Neural cell (in vitro differentiated cells): Measurements from ENCODE around the gene PRRC2B. TPM values are rescaled to one million over a fixed set of nuclear protein-coding genes. Genes with fewer than 3 reads are reported as not detected.

Experiments used
- H2AFZ ChIP-seq: fragments of 200-600, 300-800 bp; sonication (generic), shearing (Covaris generic); 2 replicates; pipeline ENCODE4 v1.6.0; 2014; ENCODE audit warnings: low read depth, mild to moderate bottlenecking, antibody characterized with exemption, low read length, moderate library complexity
- H3F3A ChIP-seq: fragments of 200-600 bp; shearing (Covaris generic); 2 replicates; pipeline ENCODE4 v1.6.1; 2016; ENCODE audit warnings: mild to moderate bottlenecking, moderate library complexity, mixed read lengths, antibody characterized with exemption, low read length; ENCODE audit not compliant: insufficient read depth, poor library complexity, severe bottlenecking
- H3K27ac ChIP-seq: fragments of 200-600, 300-800 bp; sonication (generic), shearing (Covaris generic); 2 replicates; pipeline ENCODE4 v1.5.1; 2014; ENCODE audit warnings: mild to moderate bottlenecking, low read length, moderate library complexity
- H3K27me3 ChIP-seq: fragments of 300-800, 200-600 bp; sonication (generic), shearing (Covaris generic); 2 replicates; pipeline ENCODE4 v1.6.0; 2014; ENCODE audit warnings: mild to moderate bottlenecking, low read depth, low read length, moderate library complexity; ENCODE audit not compliant: insufficient read depth
- H3K36me3 ChIP-seq: fragments of 300-800, 200-600 bp; sonication (generic), shearing (Covaris generic); 2 replicates; pipeline ENCODE4 v1.5.1; 2014; ENCODE audit warnings: mild to moderate bottlenecking, antibody characterized with exemption, low read length, moderate library complexity; ENCODE audit not compliant: insufficient read depth
- H3K4me2 ChIP-seq: fragments of 300-800, 200-600 bp; sonication (generic), shearing (Covaris generic); 2 replicates; pipeline ENCODE4 v1.6.0; 2014; ENCODE audit warnings: mild to moderate bottlenecking, low read length
- H3K4me3 ChIP-seq: fragments of 300-800, 200-600 bp; sonication (generic), shearing (Covaris generic); 2 replicates; pipeline ENCODE4 v1.5.1; 2014; ENCODE audit warnings: mild to moderate bottlenecking, low read length, moderate library complexity
- H3K79me2 ChIP-seq: fragments of 200-600 bp; shearing (Covaris generic); replicated peaks from 2 replicates; pipeline ENCODE4 v1.6.0; 2014; ENCODE audit warnings: mild to moderate bottlenecking, low read length, moderate library complexity; ENCODE audit not compliant: insufficient read depth
- H3K9ac ChIP-seq: fragments of 300-800, 200-600 bp; sonication (generic), shearing (Covaris generic); 2 replicates; pipeline ENCODE4 v1.6.1; 2016; ENCODE audit warnings: mild to moderate bottlenecking, low read length, mixed read lengths
- H3K9me2 ChIP-seq: fragments of 200-600 bp; shearing (Covaris generic); 2 replicates; pipeline ENCODE4 v1.6.1; 2016; ENCODE audit warnings: mild to moderate bottlenecking, low read length, mixed read lengths; ENCODE audit not compliant: insufficient read depth
- H3K9me3 ChIP-seq: fragments of 200-600, 300-800 bp; sonication (generic), shearing (Covaris generic); 2 replicates; pipeline ENCODE4 v1.6.1; 2016; ENCODE audit warnings: mild to moderate bottlenecking, mixed run types, low read length, moderate library complexity, mixed read lengths
- H4K20me1 ChIP-seq: fragments of 200-600 bp; shearing (Covaris generic); 2 replicates; pipeline ENCODE4 v1.6.1; 2016; ENCODE audit warnings: mild to moderate bottlenecking, mixed run types; ENCODE audit not compliant: insufficient read depth
- EP300 ChIP-seq: fragments of 450-650 bp; conservative IDR thresholded peaks from 2 replicates; pipeline ENCODE4 v1.6.1; 2014; ENCODE audit warnings: antibody characterized with exemption, mild to moderate bottlenecking, moderate library complexity; ENCODE audit not compliant: poor library complexity, severe bottlenecking
- EZH2 ChIP-seq: fragments of 200-600, 300-800 bp; shearing (Covaris generic), sonication (generic); IDR thresholded peaks from 2 replicates; pipeline ENCODE4 v1.6.1; 2014; ENCODE audit warnings: antibody characterized with exemption, low read length, borderline replicate concordance, mild to moderate bottlenecking; ENCODE audit not compliant: insufficient read depth, poor library complexity, severe bottlenecking
- MXI1 ChIP-seq: fragments of 450-650 bp; conservative IDR thresholded peaks from 2 replicates; pipeline ENCODE4 v1.6.1; 2014; ENCODE audit warnings: antibody characterized with exemption, mild to moderate bottlenecking; ENCODE audit not compliant: poor library complexity, severe bottlenecking
- POLR2AphosphoS5 ChIP-seq: IDR thresholded peaks from 2 replicates; pipeline ENCODE4 v1.6.1; 2012
- RAD21 ChIP-seq: fragments of 450-650 bp; conservative IDR thresholded peaks from 2 replicates; pipeline ENCODE4 v1.6.1; 2014; ENCODE audit warnings: antibody characterized with exemption, mild to moderate bottlenecking, moderate library complexity
- SMC3 ChIP-seq: fragments of 450-650 bp; conservative IDR thresholded peaks from 2 replicates; pipeline ENCODE4 v1.6.1; 2014; ENCODE audit warnings: antibody characterized with exemption, mild to moderate bottlenecking, moderate library complexity; ENCODE audit not compliant: poor library complexity
- TAF1 ChIP-seq: IDR thresholded peaks from 2 replicates; pipeline ENCODE4 v1.6.1; 2012; ENCODE audit warnings: low read depth
- polyA plus RNA-seq: library from polyadenylated mRNA; depleted of rRNA; stranded (reverse); fragments of >200 nt; gene quantifications from 2 replicates; pipeline ENCODE4 v1.2.3, GENCODE V29; 2014
- TF ChIP-seq, protein P1 (sequence below): IDR thresholded peaks from 2 replicates; pipeline ENCODE4 v1.6.1; 2012; ENCODE audit warnings: borderline replicate concordance
- TF ChIP-seq, protein P2 (sequence below): fragments of 450-650 bp; IDR thresholded peaks from 2 replicates; pipeline ENCODE4 v1.5.1; 2014; ENCODE audit warnings: antibody characterized with exemption, mild to moderate bottlenecking, moderate library complexity; ENCODE audit not compliant: poor library complexity, severe bottlenecking

The PRRC2B gene
- polyA plus RNA-seq, 1 donor from 2014 or later, result 89.5 TPM

DNA sequence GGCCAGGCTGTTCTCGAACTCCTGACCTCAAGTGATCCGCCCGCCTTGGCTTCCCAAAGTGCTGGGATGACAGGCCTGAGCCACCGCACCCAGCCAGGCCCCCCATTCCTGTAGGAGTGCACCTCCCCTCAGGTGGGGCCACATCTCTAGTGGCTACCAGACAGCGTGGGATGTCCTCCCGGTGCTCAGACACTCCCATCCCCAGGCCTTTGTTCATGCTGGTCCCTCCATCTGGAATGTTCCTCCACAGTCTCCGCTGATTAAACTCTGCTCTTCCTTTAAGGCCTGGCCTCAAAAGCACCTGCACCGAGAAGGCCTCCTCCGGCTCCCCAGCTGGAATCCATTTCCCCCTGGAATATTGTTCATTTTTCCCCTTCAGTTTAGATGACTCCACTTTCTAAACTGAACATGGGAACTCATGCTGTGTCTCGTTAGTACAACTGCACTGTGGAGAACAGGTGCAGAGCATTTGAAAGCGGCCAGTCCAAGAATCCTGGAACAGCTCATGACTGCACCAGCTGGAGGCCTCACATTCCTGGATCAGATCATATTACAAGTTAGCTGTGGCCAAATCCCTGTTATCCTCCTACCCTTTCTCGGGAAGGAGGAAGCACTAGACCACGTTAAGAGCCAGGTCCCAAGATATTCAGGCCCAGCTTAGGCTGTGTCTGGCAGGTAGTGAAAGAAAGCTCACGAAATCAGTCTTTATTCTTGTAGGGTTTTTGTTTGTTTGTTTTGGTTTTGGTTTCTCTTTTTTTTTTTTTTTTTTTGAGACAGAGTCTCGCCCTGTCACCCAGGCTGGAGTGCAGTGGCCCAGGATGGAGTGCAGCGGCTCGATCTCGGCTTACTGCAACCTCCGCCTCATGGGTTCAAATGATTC is 10.8 kb upstream of the PRRC2B start:
- H3K27ac ChIP-seq, result no peak overlapping the region
- H2AFZ ChIP-seq, result no peak overlapping the region

DNA sequence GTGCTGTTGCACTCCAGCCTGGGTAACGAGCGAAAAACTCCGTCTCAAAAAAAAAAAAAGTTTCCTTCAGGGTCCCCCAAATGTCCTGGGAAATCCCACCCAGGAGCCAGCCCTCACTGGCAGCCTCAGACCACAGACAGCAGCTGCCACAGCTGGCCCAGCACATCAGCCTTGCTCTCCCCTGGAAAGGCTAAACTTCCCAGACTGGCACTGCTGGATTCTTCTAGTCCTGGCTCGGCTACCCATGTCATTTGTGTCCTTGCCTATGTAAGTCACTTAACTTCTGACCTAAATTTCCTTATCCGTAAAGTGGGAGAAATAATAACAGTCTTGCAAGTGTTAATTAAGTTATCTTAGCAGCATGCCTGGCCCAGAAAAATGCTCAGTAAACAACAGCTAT is 8.6 kb upstream of the PRRC2B start:
- no peak overlapping the region for H3K4me2 ChIP-seq
- H3K4me3 ChIP-seq, result no peak overlapping the region
- TF ChIP-seq EP300 (no peak), TAF1 (no peak), MXI1 (no peak), RAD21 (no peak), SMC3 (no peak), POLR2AphosphoS5 (no peak), EZH2 (no peak)
- TF ChIP-seq, protein P1, sequence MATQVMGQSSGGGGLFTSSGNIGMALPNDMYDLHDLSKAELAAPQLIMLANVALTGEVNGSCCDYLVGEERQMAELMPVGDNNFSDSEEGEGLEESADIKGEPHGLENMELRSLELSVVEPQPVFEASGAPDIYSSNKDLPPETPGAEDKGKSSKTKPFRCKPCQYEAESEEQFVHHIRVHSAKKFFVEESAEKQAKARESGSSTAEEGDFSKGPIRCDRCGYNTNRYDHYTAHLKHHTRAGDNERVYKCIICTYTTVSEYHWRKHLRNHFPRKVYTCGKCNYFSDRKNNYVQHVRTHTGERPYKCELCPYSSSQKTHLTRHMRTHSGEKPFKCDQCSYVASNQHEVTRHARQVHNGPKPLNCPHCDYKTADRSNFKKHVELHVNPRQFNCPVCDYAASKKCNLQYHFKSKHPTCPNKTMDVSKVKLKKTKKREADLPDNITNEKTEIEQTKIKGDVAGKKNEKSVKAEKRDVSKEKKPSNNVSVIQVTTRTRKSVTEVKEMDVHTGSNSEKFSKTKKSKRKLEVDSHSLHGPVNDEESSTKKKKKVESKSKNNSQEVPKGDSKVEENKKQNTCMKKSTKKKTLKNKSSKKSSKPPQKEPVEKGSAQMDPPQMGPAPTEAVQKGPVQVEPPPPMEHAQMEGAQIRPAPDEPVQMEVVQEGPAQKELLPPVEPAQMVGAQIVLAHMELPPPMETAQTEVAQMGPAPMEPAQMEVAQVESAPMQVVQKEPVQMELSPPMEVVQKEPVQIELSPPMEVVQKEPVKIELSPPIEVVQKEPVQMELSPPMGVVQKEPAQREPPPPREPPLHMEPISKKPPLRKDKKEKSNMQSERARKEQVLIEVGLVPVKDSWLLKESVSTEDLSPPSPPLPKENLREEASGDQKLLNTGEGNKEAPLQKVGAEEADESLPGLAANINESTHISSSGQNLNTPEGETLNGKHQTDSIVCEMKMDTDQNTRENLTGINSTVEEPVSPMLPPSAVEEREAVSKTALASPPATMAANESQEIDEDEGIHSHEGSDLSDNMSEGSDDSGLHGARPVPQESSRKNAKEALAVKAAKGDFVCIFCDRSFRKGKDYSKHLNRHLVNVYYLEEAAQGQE, result no peak
- TF ChIP-seq, protein P2, sequence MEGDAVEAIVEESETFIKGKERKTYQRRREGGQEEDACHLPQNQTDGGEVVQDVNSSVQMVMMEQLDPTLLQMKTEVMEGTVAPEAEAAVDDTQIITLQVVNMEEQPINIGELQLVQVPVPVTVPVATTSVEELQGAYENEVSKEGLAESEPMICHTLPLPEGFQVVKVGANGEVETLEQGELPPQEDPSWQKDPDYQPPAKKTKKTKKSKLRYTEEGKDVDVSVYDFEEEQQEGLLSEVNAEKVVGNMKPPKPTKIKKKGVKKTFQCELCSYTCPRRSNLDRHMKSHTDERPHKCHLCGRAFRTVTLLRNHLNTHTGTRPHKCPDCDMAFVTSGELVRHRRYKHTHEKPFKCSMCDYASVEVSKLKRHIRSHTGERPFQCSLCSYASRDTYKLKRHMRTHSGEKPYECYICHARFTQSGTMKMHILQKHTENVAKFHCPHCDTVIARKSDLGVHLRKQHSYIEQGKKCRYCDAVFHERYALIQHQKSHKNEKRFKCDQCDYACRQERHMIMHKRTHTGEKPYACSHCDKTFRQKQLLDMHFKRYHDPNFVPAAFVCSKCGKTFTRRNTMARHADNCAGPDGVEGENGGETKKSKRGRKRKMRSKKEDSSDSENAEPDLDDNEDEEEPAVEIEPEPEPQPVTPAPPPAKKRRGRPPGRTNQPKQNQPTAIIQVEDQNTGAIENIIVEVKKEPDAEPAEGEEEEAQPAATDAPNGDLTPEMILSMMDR, result no peak
- no peaks in the 10 kb centered on the region for H3K27me3 ChIP-seq
- no peaks in the 10 kb centered on the region for H3K79me2 ChIP-seq
- no peak overlapping the region for H2AFZ ChIP-seq
- no peaks in the 10 kb centered on the region for H3K9me3 ChIP-seq
- H3F3A ChIP-seq, result no peaks in the 10 kb centered on the region
- no peaks in the 10 kb centered on the region for H3K36me3 ChIP-seq
- no peak overlapping the region for H3K27ac ChIP-seq
- H3K9ac ChIP-seq, result no peak overlapping the region
- H3K9me2 ChIP-seq, result no peaks in the 10 kb centered on the region
- no peaks in the 10 kb centered on the region for H4K20me1 ChIP-seq

More for the DNA sequence above, 10.8 kb upstream of the PRRC2B start:
- no peak overlapping the region for H3K4me3 ChIP-seq
- H3K9me3 ChIP-seq, result no peaks in the 10 kb centered on the region
- H3K9ac ChIP-seq, result no peak overlapping the region
- H3K79me2 ChIP-seq, result no peaks in the 10 kb centered on the region
- no peak overlapping the region for H3K4me2 ChIP-seq
- TF ChIP-seq SMC3, result no peak
- TF ChIP-seq, protein P1, result no peak
- TF ChIP-seq EP300, result no peak
- no peak for TF ChIP-seq POLR2AphosphoS5
- no peak for TF ChIP-seq TAF1
- no peak for TF ChIP-seq MXI1
- TF ChIP-seq EZH2, result no peak
- TF ChIP-seq, protein P2, result no peak
- TF ChIP-seq RAD21, result no peak
- H3K36me3 ChIP-seq, result no peaks in the 10 kb centered on the region
- H4K20me1 ChIP-seq, result no peaks in the 10 kb centered on the region
- H3K27me3 ChIP-seq, result no peaks in the 10 kb centered on the region
- no peaks in the 10 kb centered on the region for H3K9me2 ChIP-seq
- H3F3A ChIP-seq, result no peaks in the 10 kb centered on the region
